Mesenchymal stem cell (in vitro differentiated cells and primary cell): ENCODE data around the gene LINC00237.

Experiments
- DNase-seq: peaks from one replicate; pipeline ENCODE4 v3.0.0-alpha.2; 2013
- H2AFZ ChIP-seq: one replicate; pipeline ENCODE4 v1.6.1; 2013; ENCODE audit warnings: low read depth, mild to moderate bottlenecking, control low read depth, inconsistent platforms, low read length, moderate library complexity
- H2AK5ac ChIP-seq: 2 replicates; pipeline ENCODE4 v1.6.1; 2013; ENCODE audit warnings: low read length, moderate library complexity, mild to moderate bottlenecking, inconsistent platforms; ENCODE audit not compliant: severe bottlenecking
- H2BK120ac ChIP-seq: one replicate; pipeline ENCODE4 v1.6.1; 2013; ENCODE audit warnings: low read depth, mild to moderate bottlenecking, inconsistent platforms, low read length, moderate library complexity
- H2BK12ac ChIP-seq, 2 experiments: one replicate each; pipeline ENCODE4 v1.6.1; 2013; ENCODE audit warnings: inconsistent platforms in 2 of 2, low read length in 2 of 2, mild to moderate bottlenecking in 2 of 2, moderate library complexity in 2 of 2, control low read depth in 1 of 2
- H2BK15ac ChIP-seq: one replicate; pipeline ENCODE4 v1.6.1; 2013; ENCODE audit warnings: mild to moderate bottlenecking, low read depth, inconsistent platforms; ENCODE audit not compliant: poor library complexity, severe bottlenecking
- H2BK5ac ChIP-seq: 2 replicates; pipeline ENCODE4 v1.6.1; 2013; ENCODE audit warnings: low read depth, mild to moderate bottlenecking, low read length, control low read depth, inconsistent platforms; ENCODE audit not compliant: poor library complexity, severe bottlenecking
- H3K14ac ChIP-seq, 2 experiments: one replicate each; pipeline ENCODE4 v1.6.1; 2013; ENCODE audit warnings: inconsistent platforms in 2 of 2, low read length in 2 of 2, control low read depth in 1 of 2, mild to moderate bottlenecking in 1 of 2, moderate library complexity in 1 of 2
- H3K18ac ChIP-seq, 2 experiments: one replicate each; pipeline ENCODE4 v1.6.1; 2013; ENCODE audit warnings: inconsistent platforms in 2 of 2, low read length in 2 of 2, control low read depth in 1 of 2, low read depth in 1 of 2, mild to moderate bottlenecking in 1 of 2
- H3K23ac ChIP-seq, 2 experiments: one replicate each; pipeline ENCODE4 v1.6.1; 2013; ENCODE audit warnings: inconsistent platforms in 2 of 2, low read length in 2 of 2, mild to moderate bottlenecking in 2 of 2, moderate library complexity in 2 of 2, control low read depth in 1 of 2
- H3K27ac ChIP-seq: 2 replicates; pipeline ENCODE4 v1.5.1; 2013; ENCODE audit warnings: mild to moderate bottlenecking, moderate library complexity, low read length, control low read depth, inconsistent platforms; ENCODE audit not compliant: poor library complexity, severe bottlenecking
- H3K27me3 ChIP-seq, 2 experiments: 2 replicates each; pipeline versions ENCODE4 v1.6.1 to v1.7.0; 2013; ENCODE audit warnings: low read length in 2 of 2, mild to moderate bottlenecking in 2 of 2, moderate library complexity in 2 of 2, control low read depth in 1 of 2, inconsistent platforms in 1 of 2; ENCODE audit not compliant: control insufficient read depth in 1 of 2, insufficient read depth in 1 of 2
- H3K36me3 ChIP-seq, 2 experiments: 2 replicates each; pipeline versions ENCODE4 v1.6.1 to v1.7.0; 2013; ENCODE audit warnings: low read length in 2 of 2, control low read depth in 1 of 2, inconsistent platforms in 1 of 2, low read depth in 1 of 2, mild to moderate bottlenecking in 1 of 2; ENCODE audit not compliant: insufficient read depth in 2 of 2, control insufficient read depth in 1 of 2
- H3K4ac ChIP-seq, 2 experiments: one replicate each; pipeline ENCODE4 v1.6.1; 2013; ENCODE audit warnings: inconsistent platforms in 2 of 2, low read length in 2 of 2, mild to moderate bottlenecking in 2 of 2, moderate library complexity in 2 of 2, control low read depth in 1 of 2, low read depth in 1 of 2
- H3K4me1 ChIP-seq: 2 replicates; pipeline ENCODE4 v1.6.1; 2013; ENCODE audit warnings: low read depth, low read length, control low read depth; ENCODE audit not compliant: control insufficient read depth, insufficient read depth
- H3K4me2 ChIP-seq: 2 replicates; pipeline ENCODE4 v1.6.1; 2013; ENCODE audit warnings: low read length, mild to moderate bottlenecking, inconsistent platforms; ENCODE audit not compliant: poor library complexity, severe bottlenecking
- H3K4me3 ChIP-seq, 2 experiments: 2 replicates each; pipeline versions ENCODE4 v1.5.1 to v1.7.0; 2013; ENCODE audit warnings: low read length in 2 of 2, mild to moderate bottlenecking in 2 of 2, control low read depth in 1 of 2, low read depth in 1 of 2; ENCODE audit not compliant: insufficient read depth in 1 of 2
- H3K79me1 ChIP-seq: replicated peaks from 2 replicates; pipeline ENCODE4 v1.6.1; 2013; ENCODE audit warnings: mild to moderate bottlenecking, control low read depth, low read length, inconsistent platforms; ENCODE audit not compliant: poor library complexity, severe bottlenecking
- H3K9ac ChIP-seq: 2 replicates; pipeline ENCODE4 v1.7.0; 2013; ENCODE audit warnings: mild to moderate bottlenecking, low read length, moderate library complexity
- H3K9me3 ChIP-seq: 2 replicates; pipeline ENCODE4 v1.7.0; 2013; ENCODE audit warnings: mild to moderate bottlenecking, low read length; ENCODE audit not compliant: control insufficient read depth
- H4K8ac ChIP-seq: one replicate; pipeline ENCODE4 v1.6.1; 2013; ENCODE audit warnings: inconsistent platforms, mild to moderate bottlenecking, low read length, moderate library complexity
- H4K91ac ChIP-seq: one replicate; pipeline ENCODE4 v1.6.1; 2013; ENCODE audit warnings: mild to moderate bottlenecking, low read length, inconsistent platforms
- WGBS: methylation state at CpG from one replicate; pipeline ENCODE4 v1.1.7; 2013; ENCODE audit warnings: mixed read lengths; 5-methylcytosine and 5-hydroxymethylcytosine counted together

LINC00237 gene

DNA sequence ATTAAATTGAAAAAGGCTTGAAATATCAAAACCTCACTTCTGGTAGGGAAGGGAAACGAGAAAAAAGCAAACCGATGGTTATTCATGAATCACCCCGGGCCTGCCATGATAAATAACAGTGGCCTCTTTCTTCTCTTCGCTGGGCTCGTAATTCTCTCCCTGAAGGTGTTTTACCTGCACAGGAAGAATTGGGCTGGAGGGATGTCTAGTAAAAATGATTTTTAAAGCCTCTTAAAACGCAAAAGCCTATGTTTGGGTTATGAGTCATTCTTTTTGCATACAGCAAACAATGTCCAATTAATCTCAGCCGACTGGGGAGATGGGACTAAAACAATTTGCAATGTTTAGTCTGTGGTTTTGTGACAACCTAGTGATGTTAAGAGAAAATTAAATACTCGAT is 16.8 kb downstream of the LINC00237 start:
- no peak overlapping the region for H2BK12ac ChIP-seq
- no peak overlapping the region for H3K4ac ChIP-seq
- H4K91ac ChIP-seq = no peak overlapping the region
- H3K27ac ChIP-seq = no peak overlapping the region
- no peak overlapping the region for H2AK5ac ChIP-seq
- H3K27me3 ChIP-seq = peaks cover 33 to 63% of the 10 kb centered on the region in 2 experiments
- H3K14ac ChIP-seq = no peak overlapping the region
- H3K23ac ChIP-seq = no peak overlapping the region
- H3K36me3 ChIP-seq = no peaks in the 10 kb centered on the region
- H2BK15ac ChIP-seq = no peak overlapping the region
- DNase-seq = no peak
- WGBS = 75% methylated on average over 8 of the region's 8 CpGs
- H4K8ac ChIP-seq = no peak overlapping the region
- H3K9me3 ChIP-seq = no peaks in the 10 kb centered on the region
- H3K4me3 ChIP-seq = no peak overlapping the region
- no peaks in the 10 kb centered on the region for H3K79me1 ChIP-seq
- H2BK5ac ChIP-seq = no peak overlapping the region
- no peak overlapping the region for H2AFZ ChIP-seq
- no peak overlapping the region for H3K4me2 ChIP-seq
- no peak overlapping the region for H2BK120ac ChIP-seq
- no peak overlapping the region for H3K9ac ChIP-seq
- H3K18ac ChIP-seq = no peak overlapping the region
- H3K4me1 ChIP-seq = no peaks in the 10 kb centered on the region

- no peak overlapping the region for H4K8ac ChIP-seq
- H2BK15ac ChIP-seq = no peak overlapping the region
- H3K9ac ChIP-seq = no peak overlapping the region
- no peak overlapping the region for H3K4ac ChIP-seq
- H3K14ac ChIP-seq = no peak overlapping the region
- H3K9me3 ChIP-seq = no peaks in the 10 kb centered on the region
- H3K4me2 ChIP-seq = no peak overlapping the region
- no peak overlapping the region for H2AK5ac ChIP-seq
- no peaks in the 10 kb centered on the region for H3K4me1 ChIP-seq
- DNase-seq = no peak
- no peak overlapping the region for H2BK5ac ChIP-seq
- H2BK12ac ChIP-seq = no peak overlapping the region
- no peaks in the 10 kb centered on the region for H3K79me1 ChIP-seq
- 80% methylated on average over 7 of the region's 9 CpGs for WGBS
- no peak overlapping the region for H4K91ac ChIP-seq
- no peak overlapping the region for H3K27ac ChIP-seq
- H3K18ac ChIP-seq = no peak overlapping the region
- no peak overlapping the region for H2BK120ac ChIP-seq
- peaks cover 19 to 50% of the 10 kb centered on the region in 2 experiments for H3K27me3 ChIP-seq
- H3K36me3 ChIP-seq = no peaks in the 10 kb centered on the region
- H3K23ac ChIP-seq = no peak overlapping the region
- no peak overlapping the region for H2AFZ ChIP-seq
- H3K4me3 ChIP-seq = no peak overlapping the region
These were observed 18.2 kb downstream of the LINC00237 start for GRCh38 chr20:21087862-21088540.

DNA sequence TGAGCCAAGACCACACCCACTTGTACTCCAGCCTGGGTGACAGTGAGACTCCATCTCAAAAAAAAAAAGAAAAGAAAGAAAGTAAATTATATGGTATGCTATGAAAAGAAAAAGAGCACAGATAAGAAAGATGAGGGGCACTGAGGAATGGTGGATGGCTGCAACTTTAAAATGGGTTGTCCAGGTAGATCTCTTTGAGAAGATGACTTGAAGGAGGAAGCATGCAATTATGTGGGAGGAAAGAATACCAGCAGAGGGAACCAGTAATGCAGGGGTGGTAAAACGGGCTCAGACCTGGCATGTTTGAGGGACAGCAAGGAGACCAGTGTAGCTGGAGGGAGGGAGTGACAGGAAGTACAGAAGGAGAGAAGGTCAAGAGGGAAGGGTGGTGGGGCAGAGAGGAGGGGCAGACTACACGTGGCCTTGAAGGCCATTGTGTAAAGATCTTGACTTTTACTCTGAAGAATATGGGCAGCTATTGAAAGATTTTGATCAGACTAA is 22.3 kb downstream of the LINC00237 start:
- Histone ChIP-seq H3K4ac (no peak overlapping the region), H3K9ac (no peak overlapping the region), H3K14ac (no peak overlapping the region), H2BK12ac (no peak overlapping the region), H3K27me3 (peaks cover 0 to 20% of the 10 kb centered on the region in 2 experiments), H2BK15ac (no peak overlapping the region), H3K9me3 (no peaks in the 10 kb centered on the region), H2AK5ac (no peak overlapping the region), H3K36me3 (no peaks in the 10 kb centered on the region), H4K91ac (no peak overlapping the region), H4K8ac (no peak overlapping the region), H3K79me1 (no peaks in the 10 kb centered on the region), H3K4me1 (no peaks in the 10 kb centered on the region), H3K27ac (no peak overlapping the region), H2BK120ac (no peak overlapping the region), H3K23ac (no peak overlapping the region), H3K18ac (no peak overlapping the region), H2AFZ (no peak overlapping the region), H3K4me2 (no peak overlapping the region), H2BK5ac (no peak overlapping the region), H3K4me3 (no peak overlapping the region)
- 33% methylated on average over 2 of the region's 2 CpGs for WGBS
- no peak for DNase-seq

DNA sequence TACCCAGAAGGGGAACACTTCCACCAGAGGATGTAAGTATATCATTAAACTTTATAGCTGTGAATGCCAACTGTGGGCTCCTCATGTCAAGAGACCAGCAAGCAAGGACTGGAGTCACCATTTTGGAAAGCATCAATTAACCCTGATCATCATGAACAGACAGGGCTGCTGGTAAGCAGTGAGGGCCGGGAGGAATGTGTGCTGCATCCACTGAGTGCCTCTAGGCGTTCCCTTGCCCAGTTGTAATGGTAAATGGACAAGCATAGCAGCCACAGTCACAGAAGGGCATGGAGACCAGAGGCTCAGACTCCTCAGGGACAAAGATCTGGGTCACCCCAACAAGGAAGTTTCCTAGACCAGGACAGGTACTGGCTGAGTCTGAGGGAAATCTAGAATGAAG is 23.6 kb downstream of the LINC00237 start:
- Histone ChIP-seq H3K18ac (no peak overlapping the region), H2AK5ac (no peak overlapping the region), H3K9me3 (no peaks in the 10 kb centered on the region), H2BK12ac (no peak overlapping the region), H2BK15ac (no peak overlapping the region), H3K23ac (no peak overlapping the region), H3K9ac (no peak overlapping the region), H2BK120ac (no peak overlapping the region), H3K14ac (no peak overlapping the region), H3K27me3 (peaks cover 0 to 20% of the 10 kb centered on the region in 2 experiments), H4K91ac (no peak overlapping the region), H3K4ac (no peak overlapping the region), H3K27ac (no peak overlapping the region), H3K4me3 (no peak overlapping the region), H3K79me1 (no peaks in the 10 kb centered on the region), H3K4me1 (no peaks in the 10 kb centered on the region), H3K36me3 (no peaks in the 10 kb centered on the region), H4K8ac (no peak overlapping the region), H2BK5ac (no peak overlapping the region), H2AFZ (no peak overlapping the region), H3K4me2 (no peak overlapping the region)
- no peak for DNase-seq
- WGBS = 61% methylated on average over 2 of the region's 2 CpGs
